Measurements from ENCODE around the gene GPC5. TPM values are rescaled to one million over a fixed set of nuclear protein-coding genes. Genes with fewer than 3 reads are reported as not detected.
"Not testable (repeated sequence)": the region's sequence is repeated elsewhere in the genome, so short reads cannot be mapped to it uniquely, and the experiment has no call there.

GPC5 gene
- total RNA-seq, 1 experiment from 2014 or later: 0.11 TPM

DNA sequence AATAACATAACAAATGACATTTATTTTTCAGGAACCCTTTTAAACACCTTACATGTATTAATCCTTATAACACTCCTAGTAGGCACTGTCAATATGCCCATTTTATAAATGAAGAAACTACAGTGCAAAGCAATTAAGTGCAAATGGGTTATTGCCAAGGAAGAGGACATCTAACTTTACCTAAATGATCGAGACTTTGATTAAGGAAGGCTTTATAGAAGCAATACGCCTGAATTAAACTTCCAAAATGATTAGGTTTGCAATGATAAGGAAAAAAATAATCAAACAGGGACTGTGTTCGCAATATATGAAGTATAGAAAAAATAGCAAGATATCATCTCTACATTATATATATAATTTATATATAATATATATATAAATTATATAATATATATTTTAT, 1214.5 kb downstream of the GPC5 start:
- DNase-seq (ENCODE audit: low read depth): no peak

DNA sequence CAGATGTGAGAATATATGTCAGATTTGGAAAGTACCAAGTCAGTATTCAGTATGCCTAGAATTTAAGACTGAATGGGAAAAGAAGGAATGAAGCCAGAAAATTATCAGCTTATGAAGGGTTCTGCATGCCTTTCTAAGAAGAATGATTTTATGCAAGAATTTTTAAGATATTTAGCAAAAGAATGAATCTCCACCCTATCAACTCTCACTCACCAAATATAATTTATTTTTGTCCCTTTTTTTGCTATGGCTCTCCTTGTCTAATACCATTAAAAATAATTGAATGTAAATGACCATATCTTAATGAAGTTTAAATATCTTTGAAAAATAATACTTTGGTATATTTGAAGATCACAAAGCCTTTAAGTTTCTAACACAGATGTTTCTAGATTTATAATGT, 1215.5 kb downstream of the GPC5 start:
- no peak for DNase-seq (ENCODE audit: low read depth)

DNA sequence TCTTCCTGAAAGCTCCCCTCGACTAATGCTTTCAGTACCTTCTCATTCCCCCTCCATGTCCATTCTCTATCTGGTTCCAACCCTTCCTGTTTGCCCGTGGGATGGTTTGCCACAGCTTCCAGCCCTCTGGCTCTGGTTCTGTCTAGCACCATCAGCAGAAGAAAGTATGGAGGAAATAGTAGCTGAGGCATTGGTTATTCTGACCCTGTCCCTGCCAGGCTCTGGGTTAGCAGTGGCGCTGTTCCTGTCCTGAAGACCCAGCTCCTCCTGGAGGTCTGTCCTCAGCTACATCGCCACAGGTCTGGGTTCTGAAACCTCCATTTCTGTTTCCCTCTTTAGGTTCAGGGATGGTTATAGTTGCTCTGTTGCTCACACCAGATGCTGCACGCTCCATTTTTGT, 1223.6 kb downstream of the GPC5 start:
- no peak for DNase-seq (ENCODE audit: low read depth)

DNA sequence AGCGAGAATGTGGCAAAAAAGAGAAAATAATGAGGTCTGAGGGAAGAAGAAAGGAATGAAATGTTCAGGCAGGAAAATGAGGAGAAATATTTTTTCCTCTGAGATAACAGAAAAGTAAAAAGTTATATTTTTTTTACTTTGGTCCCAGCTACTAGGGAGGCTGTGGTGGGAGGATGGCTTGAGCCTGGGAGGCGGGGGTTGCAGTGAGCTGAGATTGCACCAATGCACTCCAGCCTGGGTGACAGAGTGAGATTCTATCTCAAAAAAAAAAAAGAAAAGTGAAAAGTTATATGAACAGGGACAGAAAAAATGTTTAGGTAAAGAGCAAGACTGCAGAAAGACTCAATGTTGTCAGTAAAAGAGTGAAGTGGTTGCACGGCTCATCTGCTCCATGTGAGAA, 1224.5 kb downstream of the GPC5 start:
- no peak for DNase-seq (ENCODE audit: low read depth)

DNA sequence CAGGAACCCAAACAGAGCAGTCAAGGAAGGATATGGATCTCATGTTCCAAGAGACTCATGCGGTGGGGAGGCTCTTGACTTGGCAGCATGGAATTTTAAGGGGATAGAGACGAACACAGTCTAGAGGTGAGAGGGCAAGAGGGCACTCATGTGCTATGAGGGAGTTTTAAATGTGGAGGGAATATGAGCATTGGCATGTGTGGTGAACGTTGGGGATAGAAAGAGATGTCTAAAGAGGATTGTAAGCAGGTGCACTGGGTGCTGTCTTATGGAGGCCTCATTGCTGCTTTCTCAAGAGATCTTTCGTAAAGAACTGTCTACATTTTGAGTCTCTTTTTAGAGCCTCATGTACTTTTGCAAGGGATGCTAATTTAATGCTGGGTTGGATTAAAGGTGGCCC, 1227.9 kb downstream of the GPC5 start:
- no peak for DNase-seq (ENCODE audit: low read depth)

DNA sequence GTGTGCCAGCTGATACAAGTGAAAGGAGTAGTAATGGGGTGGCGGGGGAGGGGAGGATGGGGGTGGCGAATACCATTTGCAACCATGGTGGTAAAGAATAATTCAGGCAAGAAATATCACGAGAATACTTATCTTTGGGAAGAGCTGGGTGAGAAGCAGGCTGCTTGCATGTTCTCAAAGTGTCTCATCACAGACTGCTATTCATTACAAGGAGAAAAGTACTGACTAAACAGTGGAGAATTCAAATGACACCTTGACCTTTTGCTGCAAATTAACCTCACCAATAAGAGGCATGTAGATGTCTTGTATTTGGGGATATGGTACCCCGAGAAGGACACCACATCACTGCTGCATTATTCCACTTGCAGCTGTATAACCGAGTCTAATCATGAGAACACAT, 1242.5 kb downstream of the GPC5 start:
- DNase-seq (ENCODE audit: low read depth): no peak

DNA sequence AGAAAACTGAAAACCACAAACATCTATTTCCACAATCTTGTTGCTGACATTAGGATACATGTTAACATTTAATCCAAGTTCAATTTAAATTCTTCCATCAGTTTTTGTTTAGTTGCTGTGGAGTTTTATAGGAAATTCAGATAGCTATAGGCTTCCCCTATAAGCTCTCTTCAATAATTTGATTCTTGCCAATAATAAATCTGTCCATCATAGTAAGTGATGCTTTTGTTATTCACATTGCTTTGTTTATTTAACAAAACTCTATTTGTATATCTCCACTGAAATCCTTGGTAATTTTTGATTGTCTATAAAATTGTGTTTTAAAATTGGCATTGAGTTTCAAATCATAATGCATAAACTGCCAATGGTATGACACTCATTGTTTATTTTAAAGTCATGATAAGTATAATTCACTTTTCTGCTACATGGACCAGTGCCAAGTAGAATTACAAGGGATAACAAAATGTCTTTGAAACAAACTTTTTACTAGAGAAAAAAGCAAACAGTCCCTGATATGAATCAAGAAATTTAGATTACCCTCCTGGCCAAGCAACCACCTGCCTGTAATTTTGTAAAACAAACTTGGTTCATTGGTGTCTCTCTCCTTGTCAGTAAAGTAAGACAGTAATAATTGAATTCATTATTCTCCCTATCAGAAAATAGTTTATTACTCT, 1250.9 kb downstream of the GPC5 start:
- DNase-seq (ENCODE audit: low read depth): no peak

DNA sequence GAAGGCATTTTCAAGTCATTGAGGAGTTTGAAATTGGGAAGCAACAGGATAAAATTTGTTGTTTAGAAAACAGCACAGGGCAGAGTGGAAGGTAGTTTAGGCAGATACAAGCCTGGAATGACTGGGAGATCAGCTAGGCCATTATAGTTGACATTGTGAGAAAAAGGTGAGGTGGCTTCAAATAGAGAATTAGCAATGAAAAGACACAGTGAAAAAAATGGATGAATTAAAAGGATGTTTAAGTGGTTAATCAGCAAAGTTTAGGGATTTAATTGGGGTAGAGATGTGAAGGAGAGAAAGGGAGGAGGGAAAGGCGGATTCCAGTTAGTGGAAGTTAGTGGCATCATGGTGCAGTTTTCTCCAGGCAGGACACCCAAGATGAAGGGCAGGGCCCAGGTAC, 1257.7 kb downstream of the GPC5 start:
- no peak for DNase-seq (ENCODE audit: low read depth)

DNA sequence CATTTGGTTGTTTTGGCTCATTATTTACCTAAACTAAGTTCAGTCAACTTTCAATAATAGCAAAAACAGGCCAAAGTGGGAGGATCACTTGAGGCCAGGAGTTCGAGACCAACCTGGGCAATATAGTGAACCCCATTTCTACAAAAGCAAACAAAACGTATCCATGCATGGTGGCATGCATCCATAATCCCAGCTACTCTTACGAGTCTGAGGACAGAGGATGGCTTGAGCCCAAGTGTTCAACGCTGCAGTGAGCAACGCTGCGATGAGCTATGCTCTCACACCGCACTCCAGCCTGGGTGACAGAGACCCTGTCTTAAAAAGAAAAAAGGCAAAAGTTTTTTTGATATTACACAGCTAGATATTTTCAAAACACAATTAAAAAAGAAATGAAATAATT, 1258.2 kb downstream of the GPC5 start:
- DNase-seq (ENCODE audit: low read depth): no peak

DNA sequence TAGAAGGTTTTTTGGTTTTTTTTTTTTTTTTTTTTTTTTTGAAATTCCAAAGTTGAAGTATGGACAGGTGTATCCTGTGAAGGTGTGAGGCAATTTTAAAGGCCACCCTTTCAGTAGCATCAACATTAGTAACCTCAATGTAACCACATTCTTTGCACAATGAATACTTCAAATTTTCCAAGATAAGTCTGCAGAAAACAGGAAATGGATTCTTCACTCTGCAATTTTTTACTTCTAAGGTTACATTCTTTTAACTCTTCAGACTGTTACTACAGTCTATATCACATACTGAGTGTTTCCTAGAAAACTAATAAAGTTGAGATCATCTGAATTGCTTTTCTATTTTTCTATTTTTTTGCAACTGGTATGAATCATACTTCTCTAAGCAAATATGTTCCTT, 1259.1 kb downstream of the GPC5 start:
- DNase-seq (ENCODE audit: low read depth): no peak

DNA sequence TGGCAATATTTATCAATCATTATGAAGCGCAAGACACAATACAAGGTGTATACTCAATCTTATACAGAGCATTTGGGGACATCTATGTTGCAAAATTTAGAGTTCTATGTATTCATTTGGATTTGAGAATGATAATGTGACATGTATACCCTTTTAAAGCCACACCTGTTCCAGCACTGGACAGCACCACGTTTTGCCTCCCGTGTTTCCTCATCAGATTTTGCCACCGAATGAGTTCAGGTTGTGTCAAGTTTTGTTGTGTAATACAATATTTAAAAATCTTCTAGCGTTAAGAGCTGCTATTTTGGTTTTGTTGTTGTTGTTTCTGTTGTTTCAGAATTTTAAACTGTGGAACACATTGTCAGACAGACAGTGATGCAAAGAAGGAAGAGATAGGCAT, 1259.9 kb downstream of the GPC5 start:
- no peak for DNase-seq (ENCODE audit: low read depth)

DNA sequence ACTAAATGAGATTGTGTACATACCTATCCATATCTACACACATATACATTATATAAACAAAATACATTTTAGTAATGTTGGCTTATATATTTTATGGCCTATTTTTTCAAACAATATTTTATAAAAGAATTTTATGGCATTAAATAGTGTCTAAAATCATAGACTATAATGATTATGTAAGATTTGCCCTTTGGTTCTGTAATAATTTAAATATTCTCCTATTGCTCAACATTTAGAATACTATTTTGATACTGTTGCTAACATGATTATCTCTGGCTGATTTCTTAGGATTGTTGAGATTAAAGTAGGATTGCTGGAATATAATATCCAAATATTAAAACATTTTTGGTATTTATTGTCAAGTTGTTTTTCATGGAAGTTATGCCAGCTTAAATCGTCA, 1263.0 kb downstream of the GPC5 start:
- no peak for DNase-seq (ENCODE audit: low read depth)

DNA sequence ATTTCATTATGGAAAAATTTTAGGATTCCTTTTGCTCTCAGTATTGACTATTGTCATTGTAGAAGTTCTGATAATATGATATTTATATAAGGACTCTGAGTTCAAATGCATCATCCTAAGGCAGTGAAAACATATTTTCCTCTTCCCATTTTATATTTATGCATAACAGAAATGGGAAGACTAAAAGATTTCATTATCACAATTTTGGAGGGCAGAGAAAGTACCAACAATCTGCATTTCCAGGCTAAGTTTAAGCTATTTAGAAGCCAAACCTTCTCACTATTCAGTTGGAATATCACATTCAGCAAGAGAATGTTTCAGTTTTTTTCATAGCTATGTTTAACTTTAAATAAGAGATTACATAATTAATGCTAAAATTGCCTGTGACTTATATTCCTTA, 1269.7 kb downstream of the GPC5 start:
- no peak for DNase-seq (ENCODE audit: low read depth)

DNA sequence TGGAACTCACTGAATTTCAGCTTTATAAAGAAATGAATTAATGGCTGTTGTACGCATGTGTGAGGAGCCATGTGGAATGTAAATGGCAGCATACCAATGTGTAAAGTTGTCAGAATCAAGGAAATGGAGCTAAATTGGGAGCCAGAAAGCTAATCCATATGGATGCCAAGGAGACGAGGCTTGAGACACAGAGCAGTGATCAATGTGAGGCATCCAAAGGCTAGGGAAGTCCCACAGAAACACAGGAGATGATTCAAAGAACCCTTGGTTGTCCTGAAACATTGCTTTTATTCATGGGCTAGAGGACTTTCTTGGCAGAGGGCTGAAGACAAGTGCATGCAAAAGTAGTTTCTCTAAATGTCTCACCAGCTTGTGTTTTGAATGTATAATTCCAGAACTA, 1271.7 kb downstream of the GPC5 start:
- DNase-seq (ENCODE audit: low read depth): no peak

DNA sequence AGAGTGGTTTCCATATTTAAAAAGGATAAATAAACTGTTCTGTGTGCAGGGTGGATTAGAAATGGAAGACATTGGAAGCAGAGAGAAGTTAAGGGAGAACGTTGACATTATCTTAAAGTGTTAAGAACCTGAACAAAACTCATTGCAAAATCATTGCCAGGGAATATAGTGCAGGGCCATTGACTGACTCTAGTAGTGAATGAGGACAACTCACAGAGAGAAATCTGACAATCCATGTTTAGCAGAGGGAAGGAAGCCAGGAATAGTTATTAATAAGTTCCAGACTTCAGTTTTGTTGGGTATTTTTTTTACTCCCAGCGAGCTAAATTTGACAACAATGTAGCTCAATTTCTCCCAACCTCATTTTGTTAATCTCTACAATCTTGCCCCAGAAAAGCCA, 1273.4 kb downstream of the GPC5 start:
- no peak for DNase-seq (ENCODE audit: low read depth)

DNA sequence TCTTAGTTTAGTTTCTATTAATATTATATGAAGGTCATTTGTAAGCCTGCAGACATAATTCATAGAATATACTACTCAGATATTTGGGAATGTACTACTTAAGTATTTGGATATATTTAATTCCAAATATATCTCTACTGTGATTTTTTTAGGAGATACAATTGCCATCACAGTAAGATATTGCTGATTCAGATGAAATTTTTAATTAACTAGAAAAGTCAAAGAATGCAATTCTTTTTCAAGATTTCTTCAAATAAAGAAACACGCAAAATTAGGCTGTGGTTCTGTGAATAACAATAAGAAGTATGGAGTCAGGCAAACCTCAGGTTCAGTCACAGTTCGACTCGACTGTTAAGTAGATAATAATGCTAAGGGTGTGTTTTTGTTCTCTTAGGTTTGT, 1277.8 kb downstream of the GPC5 start:
- DNase-seq (ENCODE audit: low read depth): no peak

DNA sequence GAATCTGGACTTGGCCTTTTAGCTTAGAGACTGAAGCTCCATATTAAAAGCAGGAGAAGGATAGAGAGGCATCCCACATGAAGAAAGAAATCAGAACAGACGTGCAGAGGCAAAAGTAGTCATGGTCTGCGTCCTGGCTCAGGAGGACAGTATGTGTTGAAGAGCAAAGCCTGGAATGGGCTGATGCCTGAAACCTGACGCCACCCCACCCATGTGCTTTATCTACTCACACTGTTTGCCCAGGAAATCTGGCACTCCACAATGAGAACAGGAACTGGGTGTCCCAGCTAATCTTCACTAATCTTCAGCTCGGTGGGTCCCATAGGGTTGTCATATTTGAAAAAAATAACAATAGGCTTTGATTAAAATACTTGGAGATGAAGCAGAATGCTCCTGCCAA, 1279.2 kb downstream of the GPC5 start:
- DNase-seq (ENCODE audit: low read depth): no peak

DNA sequence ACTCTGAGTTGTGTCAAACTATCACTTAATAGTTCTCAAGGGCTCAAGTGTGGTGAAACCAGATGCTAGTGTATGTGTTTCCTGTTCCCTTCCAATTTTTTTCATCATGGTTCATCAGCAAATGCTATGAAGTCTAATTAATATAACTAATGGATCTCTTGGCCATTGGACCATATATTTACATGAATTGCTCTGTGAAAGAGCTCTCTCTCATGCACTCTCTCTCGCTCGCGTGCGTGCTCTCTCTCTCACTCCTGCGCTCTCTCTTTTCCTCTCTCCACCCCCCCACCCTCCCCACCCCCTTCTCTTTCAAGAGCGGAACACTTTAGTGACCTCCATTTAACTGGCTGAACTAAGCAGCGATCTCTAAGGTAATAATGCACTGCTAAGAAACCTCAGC, 1281.2 kb downstream of the GPC5 start:
- no peak for DNase-seq (ENCODE audit: low read depth)

DNA sequence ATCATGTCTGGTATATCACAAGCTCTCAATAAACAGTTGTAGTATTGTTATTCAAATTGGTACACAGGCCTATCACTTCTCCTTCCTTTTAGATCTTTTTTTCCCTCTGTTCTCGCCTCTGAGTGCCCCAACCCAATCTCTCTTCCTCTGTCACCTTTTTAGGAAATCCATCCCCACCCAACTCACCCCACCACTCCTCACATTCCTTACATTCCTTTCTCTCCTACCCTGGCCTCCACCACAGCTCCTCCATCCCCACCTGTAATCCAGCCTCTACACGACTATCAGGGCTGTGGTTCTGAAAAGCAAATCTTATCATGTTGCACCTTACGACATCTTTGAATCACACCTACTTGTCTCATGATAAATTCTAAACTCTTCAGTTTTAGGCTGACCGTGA, 1282.8 kb downstream of the GPC5 start:
- no peak for DNase-seq (ENCODE audit: low read depth)

DNA sequence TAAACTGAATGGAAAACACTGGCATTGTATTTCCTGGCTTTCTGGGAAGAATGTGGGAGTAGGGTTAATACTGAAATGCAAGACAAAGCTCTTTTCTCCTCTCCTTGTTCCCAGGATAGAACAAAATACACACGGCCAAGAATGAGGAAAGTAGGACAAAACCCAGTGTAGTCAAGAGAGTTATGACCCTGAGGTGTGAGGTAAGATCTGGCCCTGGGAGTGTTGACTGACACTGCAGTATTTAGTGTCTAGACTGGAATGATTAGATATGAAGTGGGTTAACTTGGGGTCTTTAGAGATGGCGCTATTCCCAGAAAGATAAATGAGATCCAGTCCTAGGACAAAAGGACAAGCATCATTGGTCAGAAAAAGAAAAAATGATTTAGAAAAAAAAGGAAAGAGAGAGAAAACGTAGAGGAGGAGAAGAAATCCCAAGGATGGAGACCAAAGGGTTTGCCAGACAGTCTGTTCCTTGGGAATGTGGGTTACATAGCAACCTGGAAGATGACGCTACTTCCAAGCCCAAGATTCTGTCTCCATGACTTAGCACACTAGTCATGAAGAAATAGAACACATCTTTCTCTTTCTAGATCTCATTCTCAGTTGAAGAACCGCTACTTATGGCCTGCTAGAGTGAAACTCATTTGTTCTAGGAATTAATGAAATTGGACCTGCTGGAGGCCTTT, 1284.6 kb downstream of the GPC5 start:
- no peak for DNase-seq (ENCODE audit: low read depth)

DNA sequence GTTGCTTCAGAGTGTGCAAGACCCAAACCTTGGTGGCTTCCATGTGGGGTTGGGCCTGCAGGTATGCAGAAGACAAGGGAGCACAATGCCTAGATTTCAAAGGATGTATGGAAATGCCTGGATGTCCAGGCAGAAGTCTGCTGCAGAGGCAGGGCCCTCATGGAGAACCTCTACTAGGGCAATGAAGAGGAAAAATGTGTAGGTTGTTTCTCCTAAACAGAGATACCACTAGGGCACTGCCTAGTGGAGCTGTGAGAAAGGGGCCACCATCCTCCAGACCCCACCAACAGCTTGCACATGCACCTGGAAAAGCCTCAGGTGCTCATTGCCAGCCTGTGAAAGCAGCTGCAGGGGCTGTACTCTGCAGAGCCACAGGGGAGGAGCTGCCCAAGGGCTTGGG, 1295.6 kb downstream of the GPC5 start:
- DNase-seq (ENCODE audit: low read depth): no peak

DNA sequence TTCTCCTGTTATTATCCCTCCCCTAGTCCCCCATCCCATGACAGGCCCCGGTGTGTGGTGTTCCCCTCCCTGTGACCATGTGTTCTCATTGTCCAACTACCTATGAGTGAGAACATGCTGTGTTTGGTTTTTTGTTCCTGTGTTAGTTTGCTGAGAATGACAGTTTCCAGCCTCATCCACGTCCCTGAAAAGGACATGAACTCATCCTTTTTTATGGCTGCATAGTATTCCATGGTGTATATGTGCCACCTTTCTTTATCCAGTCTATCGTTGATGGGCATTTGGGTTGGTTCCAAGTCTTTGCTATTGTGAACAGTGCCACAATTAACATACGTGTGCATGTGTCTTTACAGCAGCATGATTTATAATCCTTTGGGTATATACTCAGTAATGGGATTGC, 1297.4 kb downstream of the GPC5 start:
- not testable (repeated sequence) for DNase-seq (ENCODE audit: low read depth)

DNA sequence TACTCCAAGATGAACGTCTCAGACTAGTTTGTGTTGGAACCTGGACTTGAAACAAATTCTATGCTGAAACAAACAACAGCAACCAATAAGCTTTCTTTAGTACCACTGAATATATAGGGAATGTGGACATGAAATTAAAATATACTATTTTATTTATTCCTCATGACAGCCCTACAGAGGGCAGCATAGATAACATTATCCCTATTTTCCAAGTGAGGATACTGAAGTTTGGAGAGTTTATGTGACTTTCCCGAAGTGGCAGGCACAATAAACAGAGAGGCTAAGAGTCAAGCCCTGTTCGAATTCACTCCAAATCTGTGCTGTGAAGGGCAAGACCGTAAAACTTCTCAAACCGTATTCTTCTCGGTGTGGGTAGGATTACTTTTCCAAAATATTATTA, 1318.3 kb downstream of the GPC5 start:
- peak; percentile 35 for DNase-seq (ENCODE audit: low read depth)

DNA sequence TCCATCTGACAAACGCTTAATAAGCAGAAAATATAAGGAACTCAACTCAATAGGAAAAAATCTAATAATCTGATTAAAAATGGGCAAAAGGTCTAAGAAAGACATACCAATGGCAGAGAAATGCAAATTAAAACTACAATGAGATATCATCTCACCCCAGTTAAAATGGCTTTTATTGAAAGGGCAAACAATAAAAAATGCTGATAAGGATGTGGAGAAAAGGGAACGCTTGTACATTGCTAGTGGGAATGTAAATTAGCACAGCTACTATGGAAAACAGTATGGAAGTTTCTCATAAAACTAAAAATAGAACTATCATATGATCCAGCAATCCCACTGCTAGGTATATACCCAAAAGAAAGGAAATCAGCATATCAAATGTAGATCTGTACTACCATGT, 1319.4 kb downstream of the GPC5 start:
- no peak for DNase-seq (ENCODE audit: low read depth)
